Stimulated activated naive CD8-positive, alpha-beta T cell treated with anti-CD3 and anti-CD28 coated beads, Interleukin-15, Interleukin-2, amounts not matched to agents 100 ng/mL and 50 ng/mL, for 24 hours (primary cell): ENCODE results near the gene CCDC152.
"Not testable (repeated sequence)": the region's sequence is repeated elsewhere in the genome, so short reads cannot be mapped to it uniquely, and the experiment has no call there.

Experiments used
- H3K27ac Mint-ChIP-seq: one replicate; pipeline ENCODE4 v1.8.0; 2021; ENCODE audit warnings: mild to moderate bottlenecking, mixed read lengths
- H3K27me3 Mint-ChIP-seq: one replicate; pipeline ENCODE4 v1.8.0; 2021; ENCODE audit warnings: mixed read lengths
- H3K36me3 Mint-ChIP-seq: one replicate; pipeline ENCODE4 v1.8.0; 2021; ENCODE audit warnings: low read depth, mixed read lengths
- H3K4me1 Mint-ChIP-seq: one replicate; pipeline ENCODE4 v1.8.0; 2021; ENCODE audit warnings: low read depth, mixed read lengths
- H3K4me3 Mint-ChIP-seq: one replicate; pipeline ENCODE4 v1.8.0; 2021; ENCODE audit warnings: mild to moderate bottlenecking, mixed read lengths
- H3K9me3 Mint-ChIP-seq: one replicate; pipeline ENCODE4 v1.8.0; 2021; ENCODE audit warnings: mixed read lengths

Gene CCDC152

DNA sequence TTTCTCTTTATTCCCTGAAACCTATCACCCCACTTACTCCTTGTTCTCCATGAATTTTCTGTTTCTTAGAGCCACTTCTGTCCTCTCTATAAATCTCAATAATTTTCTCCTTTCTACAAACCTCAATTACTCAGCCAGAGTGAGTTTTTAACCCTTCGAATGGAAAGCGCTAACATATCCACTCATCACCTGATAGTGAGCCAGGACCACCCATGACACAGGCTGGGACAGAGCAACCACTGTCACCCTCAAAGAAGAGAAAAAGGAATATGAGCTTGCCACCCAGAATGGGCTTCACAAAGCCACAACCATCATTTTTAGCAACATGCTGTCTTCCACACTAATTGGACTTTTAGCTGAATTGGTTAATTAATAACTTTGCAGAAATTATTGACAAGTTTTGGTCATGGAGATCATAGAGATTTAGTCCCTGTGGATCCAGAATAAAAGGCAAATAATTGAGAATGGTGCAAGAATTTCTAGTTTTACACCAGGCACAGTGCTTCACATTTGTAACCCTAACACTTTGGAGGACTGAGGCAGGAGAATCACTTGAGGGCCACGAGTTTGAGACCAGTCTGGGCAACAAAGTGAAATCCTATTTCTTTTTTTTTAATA lies 87.2 kb downstream of the CCDC152 start:
- no peak overlapping the region for H3K4me3 Mint-ChIP-seq

DNA sequence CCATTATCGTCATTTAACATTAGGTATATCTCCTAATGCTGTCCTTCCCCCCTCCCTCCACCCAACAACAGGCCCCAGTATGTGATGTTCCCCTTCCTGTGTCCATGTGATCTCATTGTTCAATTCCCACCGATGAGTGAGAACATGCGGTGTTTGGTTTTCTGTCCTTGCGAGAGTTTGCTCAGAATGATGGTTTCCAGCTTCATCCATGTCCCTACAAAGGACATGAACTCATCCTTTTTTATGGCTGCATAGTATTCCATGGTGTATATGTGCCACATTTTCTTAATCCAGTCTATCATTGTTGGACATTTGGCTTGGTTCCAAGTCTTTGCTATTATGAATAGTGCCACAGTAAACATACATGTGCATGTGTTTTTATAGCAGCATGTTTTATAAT lies 87.8 kb downstream of the CCDC152 start:
- not testable (repeated sequence) for H3K4me1 Mint-ChIP-seq, H3K27ac Mint-ChIP-seq, H3K4me3 Mint-ChIP-seq, H3K27me3 Mint-ChIP-seq, H3K9me3 Mint-ChIP-seq, H3K36me3 Mint-ChIP-seq

More for the DNA sequence above, 87.2 kb downstream of the CCDC152 start:
- Mint-ChIP-seq H3K27ac (no peak overlapping the region), H3K4me1 (no peaks in the 10 kb centered on the region), H3K27me3 (peaks cover 6% of the 10 kb centered on the region), H3K36me3 (no peaks in the 10 kb centered on the region), H3K9me3 (no peaks in the 10 kb centered on the region)

DNA sequence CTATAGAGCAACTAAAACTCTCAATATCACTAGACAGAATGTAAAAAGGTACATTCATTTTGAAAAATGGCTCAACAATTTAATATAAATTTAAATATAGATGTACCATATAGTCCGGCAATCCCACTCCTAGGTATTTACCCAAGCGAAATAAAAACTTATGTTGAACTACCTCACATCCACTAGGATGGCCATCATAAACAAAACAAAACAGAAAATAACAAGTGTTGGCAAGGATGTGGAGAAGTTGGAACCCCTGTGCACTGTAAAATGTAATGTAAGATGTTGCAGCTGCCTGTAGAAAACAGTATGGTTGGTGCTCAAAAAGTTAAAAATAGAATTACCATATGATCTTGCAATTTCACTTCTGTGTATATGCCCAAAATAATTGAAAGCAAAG lies 91.9 kb downstream of the CCDC152 start:
- no peaks in the 10 kb centered on the region for H3K9me3 Mint-ChIP-seq
- peaks cover 8% of the 10 kb centered on the region for H3K27me3 Mint-ChIP-seq
- H3K36me3 Mint-ChIP-seq = no peaks in the 10 kb centered on the region
- no peak overlapping the region for H3K4me3 Mint-ChIP-seq
- no peaks in the 10 kb centered on the region for H3K4me1 Mint-ChIP-seq
- H3K27ac Mint-ChIP-seq = no peak overlapping the region

DNA sequence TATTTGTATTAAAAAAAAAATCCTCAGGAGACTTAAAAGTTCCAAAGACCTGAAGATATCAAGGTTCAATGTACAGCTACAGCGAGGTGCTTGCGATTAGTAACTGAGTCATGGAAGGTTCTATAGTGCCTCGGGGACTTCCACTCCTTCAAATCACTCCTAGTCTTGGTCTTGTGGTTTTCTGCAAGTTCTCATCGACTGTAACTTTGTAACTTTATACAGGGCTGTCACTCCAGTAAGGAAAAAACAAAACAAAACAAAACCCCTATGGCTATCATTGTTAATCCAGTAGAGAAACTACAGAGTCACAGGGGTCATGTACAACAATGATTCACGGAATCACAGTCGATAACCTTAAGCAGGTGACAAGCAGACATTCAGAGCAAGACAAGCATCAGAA lies 94.9 kb downstream of the CCDC152 start:
- no peaks in the 10 kb centered on the region for H3K36me3 Mint-ChIP-seq
- H3K4me1 Mint-ChIP-seq = no peaks in the 10 kb centered on the region
- peaks cover 8% of the 10 kb centered on the region for H3K27me3 Mint-ChIP-seq
- no peak overlapping the region for H3K27ac Mint-ChIP-seq
- no peak overlapping the region for H3K4me3 Mint-ChIP-seq
- no peaks in the 10 kb centered on the region for H3K9me3 Mint-ChIP-seq
